K562 (cell line): Measurements from ENCODE around the gene SLC10A1. TPM values are rescaled to one million over a fixed set of nuclear protein-coding genes. Genes with fewer than 3 reads are reported as not detected.

ENCODE experiments used
- ATAC-seq: fragments of 200-7000 bp; cut with Tn5 transposase; 3 replicates; pipeline ENCODE4 v1.9.1; 2020; ENCODE audit warnings: moderate library complexity
- BruUV-seq: library from RNA; stranded (reverse); fragments of 400-500 nt; replicated peaks from 2 replicates; lab custom pipeline; 2021; lab: Mats Ljungman, UMichigan
- CTCF ChIA-PET: fragments of 300-600 bp; formaldehyde crosslinking; extraction: SDS; loops from one replicate; lab custom pipeline; 2021; ENCODE audit warnings: low intra/inter-chr PET ratio; lab: Yijun Ruan, JAX
- POLR2A ChIA-PET: fragments of 300-600, 350-650 bp; sonication (Branson Sonifier 250); formaldehyde crosslinking; extraction: SDS; loops from one replicate; lab custom pipeline; 2021; ENCODE audit warnings: antibody characterized with exemption, inconsistent platforms; lab: Yijun Ruan, JAX
- DNase-seq, 4 experiments: peaks; one replicate each; pipeline versions ENCODE4 v3.0.0 to v3.0.0-alpha.2; 2011 to 2018; ENCODE audit warnings: low spot score in 3 of 4, mixed read lengths in 3 of 4; ENCODE audit errors: extremely low read depth in 1 of 4
- FAIRE-seq: peaks from 2 replicates; lab custom pipeline; 2011; peaks lifted over from hg19 to GRCh38; lab: Jason Lieb, UNC
- H2AFZ ChIP-seq: 2 replicates; pipeline ENCODE4 v1.6.0; 2011; ENCODE audit warnings: low read depth, low read length, control low read depth, inconsistent platforms
- H3K27ac ChIP-seq: fragments of 200-600 bp; 3 replicates; pipeline ENCODE4 v1.8.0; 2011; ENCODE audit warnings: low read depth, mild to moderate bottlenecking, control low read depth, inconsistent platforms, low read length, moderate library complexity, mixed read lengths; ENCODE audit errors: extremely low read depth
- H3K27me3 ChIP-seq, 2 experiments: fragments of 300-600 bp in 1 of 2; 2 replicates in 1 of 2; 3 replicates in 1 of 2; pipeline versions ENCODE4 v1.6.0 to v1.8.0; 2011; ENCODE audit warnings: inconsistent platforms in 2 of 2, low read length in 2 of 2, mild to moderate bottlenecking in 1 of 2, mixed read lengths in 1 of 2, moderate library complexity in 1 of 2; ENCODE audit not compliant: control insufficient read depth in 2 of 2, insufficient read depth in 2 of 2
- H3K36me3 ChIP-seq: fragments of 300-600 bp; 3 replicates; pipeline ENCODE4 v1.8.0; 2011; ENCODE audit warnings: mild to moderate bottlenecking, low read length, inconsistent platforms; ENCODE audit not compliant: control insufficient read depth, insufficient read depth
- H3K4me1 ChIP-seq, 2 experiments: fragments of 200-600 bp in 1 of 2; replicated peaks in 1 of 2; 2 replicates in 1 of 2; 3 replicates in 1 of 2; pipeline versions ENCODE4 v1.5.1 to v1.8.0; 2011; ENCODE audit warnings: inconsistent platforms in 2 of 2, low read length in 2 of 2, mild to moderate bottlenecking in 1 of 2, mixed read lengths in 1 of 2, moderate library complexity in 1 of 2; ENCODE audit not compliant: control insufficient read depth in 2 of 2, insufficient read depth in 2 of 2
- H3K4me2 ChIP-seq: 2 replicates; pipeline ENCODE4 v1.6.1; 2011; ENCODE audit warnings: low read length, control low read depth, inconsistent platforms, mixed read lengths; ENCODE audit not compliant: insufficient read depth
- H3K4me3 ChIP-seq: fragments of 200-600 bp; sonication (generic), shearing (Covaris generic); 2 replicates; pipeline ENCODE4 v1.5.1; 2016; ENCODE audit warnings: control low read depth, inconsistent platforms
- H3K79me2 ChIP-seq: fragments of 200-600 bp; 3 replicates; pipeline ENCODE4 v1.8.0; 2011; ENCODE audit warnings: low read length, inconsistent platforms; ENCODE audit not compliant: control insufficient read depth, insufficient read depth
- H3K9ac ChIP-seq, 2 experiments: 2 replicates each; pipeline versions ENCODE4 v1.6.0 to v1.6.1; 2011; ENCODE audit warnings: low read depth in 2 of 2, low read length in 2 of 2, control low read depth in 1 of 2, inconsistent platforms in 1 of 2, mild to moderate bottlenecking in 1 of 2, mixed read lengths in 1 of 2; ENCODE audit not compliant: insufficient read depth in 1 of 2
- H3K9me1 ChIP-seq: one replicate; pipeline ENCODE4 v1.6.0; 2011; ENCODE audit warnings: inconsistent platforms, mild to moderate bottlenecking, low read length, moderate library complexity; ENCODE audit not compliant: control insufficient read depth, insufficient read depth
- H3K9me3 ChIP-seq: replicated peaks from 2 replicates; pipeline ENCODE4 v1.5.1; 2011; ENCODE audit warnings: low read depth, low read length, inconsistent platforms; ENCODE audit not compliant: control insufficient read depth, insufficient read depth
- H4K20me1 ChIP-seq: replicated peaks from 2 replicates; pipeline ENCODE4 v1.6.1; 2011; ENCODE audit warnings: low read length, inconsistent platforms, mixed read lengths; ENCODE audit not compliant: control insufficient read depth, insufficient read depth
- ARHGAP35 ChIP-seq: fragments of 450-650 bp; IDR thresholded peaks from 2 replicates; pipeline ENCODE4 v1.6.1; 2018; ENCODE audit not compliant: partially characterized antibody
- FIP1L1 ChIP-seq: fragments of 200-400 bp; formaldehyde crosslinking; IDR thresholded peaks from 2 replicates; pipeline ENCODE4 v1.6.1; 2018; ENCODE audit warnings: mild to moderate bottlenecking, low read depth, low read length; ENCODE audit not compliant: poor library complexity, severe bottlenecking
- NCOA1 ChIP-seq: fragments of 450-650 bp; IDR thresholded peaks from 2 replicates; pipeline ENCODE4 v1.6.1; 2016; ENCODE audit warnings: low read depth
- NONO ChIP-seq, 2 experiments: fragments of 200-400 bp in 1 of 2; fragments of 450-650 bp in 1 of 2; formaldehyde crosslinking in 1 of 2; IDR thresholded peaks; 2 replicates each; pipeline ENCODE4 v1.6.1; 2017; ENCODE audit warnings: low read depth in 2 of 2, mild to moderate bottlenecking in 2 of 2, moderate library complexity in 2 of 2, low read length in 1 of 2
- ZNF146 ChIP-seq: IDR thresholded peaks from one replicate; pipeline ENCODE4 v1.6.1; 2018; ENCODE audit warnings: missing compliant biosample characterization; ENCODE audit not compliant: unreplicated experiment
- WGBS: fragments of 100-300 bp; shearing (Covaris generic); methylation state at CpG from one replicate; pipeline ENCODE4 v1.1.6; 2016; ENCODE audit warnings: low coverage, mixed read lengths; ENCODE audit not compliant: insufficient coverage; ENCODE audit errors: missing lambda C conversion rate; 5-methylcytosine and 5-hydroxymethylcytosine counted together
- in situ Hi-C: fragments of 300-500 bp; cut with MboI; formaldehyde crosslinking; loops from 4 replicates; pipeline ENCODE4 v1.15.0; 2018; ENCODE audit warnings: inconsistent platforms, mixed read lengths
- intact Hi-C: fragments of 100-400 bp; cut with micrococcal nuclease; formaldehyde crosslinking; loops from 2 replicates; pipeline ENCODE4 v1.14.2; 2022
- polyA plus RNA-seq, 8 experiments: library from polyadenylated mRNA; depleted of rRNA in 4 of 8; stranded (reverse) in 5 of 8; unstranded in 3 of 8; fragments of >200 nt; fragmentation: Nextera tagmentation in 2 of 8; fragmentation: Illumina TruSeq in 1 of 8; extraction: Ambion mirVana in 2 of 8; extraction: Trizol in 1 of 8; gene quantifications; 2 replicates each; pipeline versions ENCODE4 v1.2.1 to v1.2.3, GENCODE V29; 2011 to 2014; ENCODE audit warnings: inconsistent platforms in 1 of 8, missing spikeins in 1 of 8
- total RNA-seq, 7 experiments: library from RNA; depleted of rRNA in 6 of 7; stranded (reverse); fragments of >200 nt in 6 of 7; fragmentation: Illumina TruSeq in 2 of 7; extraction: Trizol in 2 of 7; gene quantifications; 2 replicates each; pipeline versions ENCODE4 v1.2.1 to v1.2.3, GENCODE V29; 2011 to 2021; ENCODE audit warnings: low replicate concordance in 1 of 7
- TF ChIP-seq, protein P1 (sequence below): sonication (generic); formaldehyde crosslinking; IDR thresholded peaks from 2 replicates; pipeline ENCODE4 v1.8.0; 2022; ENCODE audit warnings: missing genetic modification reagents, mild to moderate bottlenecking, borderline replicate concordance
- TF ChIP-seq, protein P2 (sequence below), 3 experiments: fragments of 200-800 bp in 1 of 3; fragments of 250-450 bp in 1 of 3; fragments of 450-650 bp in 1 of 3; sonication (Bioruptor Pico) in 1 of 3; sonication (Bioruptor generic) in 1 of 3; formaldehyde crosslinking in 1 of 3; IDR thresholded peaks; 2 replicates each; pipeline versions ENCODE4 v1.6.1 to v1.8.0; 2016 to 2022; ENCODE audit warnings: mild to moderate bottlenecking in 2 of 3, missing genetic modification characterization in 2 of 3, missing compliant biosample characterization in 1 of 3, moderate library complexity in 1 of 3
- TF ChIP-seq, protein P3 (sequence below): fragments of 200-800 bp; sonication (Bioruptor generic); IDR thresholded peaks from 2 replicates; pipeline ENCODE4 v1.6.1; 2017; ENCODE audit warnings: missing genetic modification characterization, missing compliant biosample characterization
- TF ChIP-seq, protein P4 (sequence below): fragments of 450-650 bp; formaldehyde crosslinking; IDR thresholded peaks from 2 replicates; pipeline ENCODE4 v1.4.0; 2022; ENCODE audit warnings: missing genetic modification characterization
- TF ChIP-seq, protein P5 (sequence below): sonication (generic); formaldehyde crosslinking; IDR thresholded peaks from 2 replicates; pipeline ENCODE4 v1.8.1; 2022; ENCODE audit warnings: missing genetic modification reagents

The SLC10A1 gene
- total and polyA plus RNA-seq, 9 of the 15 experiments (the other 6 are each of a cell fraction or from before 2014, with no cell fraction given), result not detected

DNA sequence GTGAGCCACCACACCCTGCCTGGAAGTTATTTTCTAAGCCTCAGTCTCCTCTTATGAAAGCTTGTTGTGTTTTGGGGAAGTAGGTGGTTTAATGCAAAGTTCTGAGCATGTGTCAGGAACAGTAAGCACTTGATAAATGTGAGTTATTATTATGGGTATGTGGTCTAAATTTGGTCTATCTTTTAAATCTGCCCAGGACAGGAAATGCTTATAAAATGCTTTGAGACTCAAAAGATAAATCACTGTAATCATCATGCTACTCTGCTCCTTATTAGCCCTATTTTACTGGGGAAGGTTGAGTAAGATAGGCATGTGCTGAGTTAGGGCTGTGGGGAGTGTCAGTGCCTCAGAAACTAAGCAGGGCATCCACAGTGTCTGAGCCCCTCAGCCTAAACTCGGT lies 43.2 kb downstream of the SLC10A1 start:
- intact Hi-C loops, result no loop called here
- CTCF ChIA-PET, result no interaction called here
- H3K79me2 ChIP-seq, result no peaks in the 10 kb centered on the region
- no peaks in the 10 kb centered on the region for H4K20me1 ChIP-seq
- no peak for FAIRE-seq
- no peaks in the 10 kb centered on the region for H3K27me3 ChIP-seq
- H3K36me3 ChIP-seq, result no peaks in the 10 kb centered on the region
- H3K4me3 ChIP-seq, result no peak overlapping the region
- no peaks in the 10 kb centered on the region for H3K9me3 ChIP-seq
- BruUV-seq, result no TSS peak
- H3K27ac ChIP-seq, result no peak overlapping the region
- no peaks in the 10 kb centered on the region for H3K9me1 ChIP-seq
- in situ Hi-C loops, result no loop called here
- no peak for DNase-seq
- peaks cover 4 to 29% of the 10 kb centered on the region in 2 experiments; a peak in 4 of 5 replicates for H3K4me1 ChIP-seq
- POLR2A ChIA-PET, result interaction anchor here (0.6 to 3.6 kb wide), 2 partner anchors 13 to 84 kb away, joined by 4 to 24 read pairs; partner anchors contain the start of gene SRSF5
- no peak for ATAC-seq
- 0 out of 2 replicates have a peak overlapping the region, but pooled peaks have one; percentile 70 for H2AFZ ChIP-seq
- no peak overlapping the region for H3K4me2 ChIP-seq
- TF ChIP-seq, protein P1, sequence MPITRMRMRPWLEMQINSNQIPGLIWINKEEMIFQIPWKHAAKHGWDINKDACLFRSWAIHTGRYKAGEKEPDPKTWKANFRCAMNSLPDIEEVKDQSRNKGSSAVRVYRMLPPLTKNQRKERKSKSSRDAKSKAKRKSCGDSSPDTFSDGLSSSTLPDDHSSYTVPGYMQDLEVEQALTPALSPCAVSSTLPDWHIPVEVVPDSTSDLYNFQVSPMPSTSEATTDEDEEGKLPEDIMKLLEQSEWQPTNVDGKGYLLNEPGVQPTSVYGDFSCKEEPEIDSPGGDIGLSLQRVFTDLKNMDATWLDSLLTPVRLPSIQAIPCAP, result no peak
- TF ChIP-seq, protein P2, sequence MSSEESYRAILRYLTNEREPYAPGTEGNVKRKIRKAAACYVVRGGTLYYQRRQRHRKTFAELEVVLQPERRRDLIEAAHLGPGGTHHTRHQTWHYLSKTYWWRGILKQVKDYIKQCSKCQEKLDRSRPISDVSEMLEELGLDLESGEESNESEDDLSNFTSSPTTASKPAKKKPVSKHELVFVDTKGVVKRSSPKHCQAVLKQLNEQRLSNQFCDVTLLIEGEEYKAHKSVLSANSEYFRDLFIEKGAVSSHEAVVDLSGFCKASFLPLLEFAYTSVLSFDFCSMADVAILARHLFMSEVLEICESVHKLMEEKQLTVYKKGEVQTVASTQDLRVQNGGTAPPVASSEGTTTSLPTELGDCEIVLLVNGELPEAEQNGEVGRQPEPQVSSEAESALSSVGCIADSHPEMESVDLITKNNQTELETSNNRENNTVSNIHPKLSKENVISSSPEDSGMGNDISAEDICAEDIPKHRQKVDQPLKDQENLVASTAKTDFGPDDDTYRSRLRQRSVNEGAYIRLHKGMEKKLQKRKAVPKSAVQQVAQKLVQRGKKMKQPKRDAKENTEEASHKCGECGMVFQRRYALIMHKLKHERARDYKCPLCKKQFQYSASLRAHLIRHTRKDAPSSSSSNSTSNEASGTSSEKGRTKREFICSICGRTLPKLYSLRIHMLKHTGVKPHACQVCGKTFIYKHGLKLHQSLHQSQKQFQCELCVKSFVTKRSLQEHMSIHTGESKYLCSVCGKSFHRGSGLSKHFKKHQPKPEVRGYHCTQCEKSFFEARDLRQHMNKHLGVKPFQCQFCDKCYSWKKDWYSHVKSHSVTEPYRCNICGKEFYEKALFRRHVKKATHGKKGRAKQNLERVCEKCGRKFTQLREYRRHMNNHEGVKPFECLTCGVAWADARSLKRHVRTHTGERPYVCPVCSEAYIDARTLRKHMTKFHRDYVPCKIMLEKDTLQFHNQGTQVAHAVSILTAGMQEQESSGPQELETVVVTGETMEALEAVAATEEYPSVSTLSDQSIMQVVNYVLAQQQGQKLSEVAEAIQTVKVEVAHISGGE (CRISPR knock-in tag; IDR thresholded peaks at IDR 0.05), result no peak
- TF ChIP-seq, protein P3, sequence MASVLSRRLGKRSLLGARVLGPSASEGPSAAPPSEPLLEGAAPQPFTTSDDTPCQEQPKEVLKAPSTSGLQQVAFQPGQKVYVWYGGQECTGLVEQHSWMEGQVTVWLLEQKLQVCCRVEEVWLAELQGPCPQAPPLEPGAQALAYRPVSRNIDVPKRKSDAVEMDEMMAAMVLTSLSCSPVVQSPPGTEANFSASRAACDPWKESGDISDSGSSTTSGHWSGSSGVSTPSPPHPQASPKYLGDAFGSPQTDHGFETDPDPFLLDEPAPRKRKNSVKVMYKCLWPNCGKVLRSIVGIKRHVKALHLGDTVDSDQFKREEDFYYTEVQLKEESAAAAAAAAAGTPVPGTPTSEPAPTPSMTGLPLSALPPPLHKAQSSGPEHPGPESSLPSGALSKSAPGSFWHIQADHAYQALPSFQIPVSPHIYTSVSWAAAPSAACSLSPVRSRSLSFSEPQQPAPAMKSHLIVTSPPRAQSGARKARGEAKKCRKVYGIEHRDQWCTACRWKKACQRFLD (CRISPR knock-in tag), result no peak
- TF ChIP-seq FIP1L1, result no peak
- no peak for TF ChIP-seq ARHGAP35
- TF ChIP-seq NONO (IDR thresholded peaks at IDR 0.05; ENCODE audit: low read depth in 2 of 2, low read length in 1 of 2), result no peak
- TF ChIP-seq, protein P4, sequence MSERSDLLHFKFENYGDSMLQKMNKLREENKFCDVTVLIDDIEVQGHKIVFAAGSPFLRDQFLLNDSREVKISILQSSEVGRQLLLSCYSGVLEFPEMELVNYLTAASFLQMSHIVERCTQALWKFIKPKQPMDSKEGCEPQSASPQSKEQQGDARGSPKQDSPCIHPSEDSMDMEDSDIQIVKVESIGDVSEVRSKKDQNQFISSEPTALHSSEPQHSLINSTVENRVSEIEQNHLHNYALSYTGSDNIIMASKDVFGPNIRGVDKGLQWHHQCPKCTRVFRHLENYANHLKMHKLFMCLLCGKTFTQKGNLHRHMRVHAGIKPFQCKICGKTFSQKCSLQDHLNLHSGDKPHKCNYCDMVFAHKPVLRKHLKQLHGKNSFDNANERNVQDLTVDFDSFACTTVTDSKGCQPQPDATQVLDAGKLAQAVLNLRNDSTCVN, result no peak
- TF ChIP-seq NCOA1, result no peak
- TF ChIP-seq, protein P5, sequence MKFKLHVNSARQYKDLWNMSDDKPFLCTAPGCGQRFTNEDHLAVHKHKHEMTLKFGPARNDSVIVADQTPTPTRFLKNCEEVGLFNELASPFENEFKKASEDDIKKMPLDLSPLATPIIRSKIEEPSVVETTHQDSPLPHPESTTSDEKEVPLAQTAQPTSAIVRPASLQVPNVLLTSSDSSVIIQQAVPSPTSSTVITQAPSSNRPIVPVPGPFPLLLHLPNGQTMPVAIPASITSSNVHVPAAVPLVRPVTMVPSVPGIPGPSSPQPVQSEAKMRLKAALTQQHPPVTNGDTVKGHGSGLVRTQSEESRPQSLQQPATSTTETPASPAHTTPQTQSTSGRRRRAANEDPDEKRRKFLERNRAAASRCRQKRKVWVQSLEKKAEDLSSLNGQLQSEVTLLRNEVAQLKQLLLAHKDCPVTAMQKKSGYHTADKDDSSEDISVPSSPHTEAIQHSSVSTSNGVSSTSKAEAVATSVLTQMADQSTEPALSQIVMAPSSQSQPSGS (CRISPR knock-in tag), result no peak
- TF ChIP-seq ZNF146 (CRISPR knock-in tag), result no peak
- no peak overlapping the region for H3K9ac ChIP-seq
- WGBS, result 43% methylated on average over 1 of the region's 1 CpG
